ENCODE results near the gene ORC6.

DNA sequence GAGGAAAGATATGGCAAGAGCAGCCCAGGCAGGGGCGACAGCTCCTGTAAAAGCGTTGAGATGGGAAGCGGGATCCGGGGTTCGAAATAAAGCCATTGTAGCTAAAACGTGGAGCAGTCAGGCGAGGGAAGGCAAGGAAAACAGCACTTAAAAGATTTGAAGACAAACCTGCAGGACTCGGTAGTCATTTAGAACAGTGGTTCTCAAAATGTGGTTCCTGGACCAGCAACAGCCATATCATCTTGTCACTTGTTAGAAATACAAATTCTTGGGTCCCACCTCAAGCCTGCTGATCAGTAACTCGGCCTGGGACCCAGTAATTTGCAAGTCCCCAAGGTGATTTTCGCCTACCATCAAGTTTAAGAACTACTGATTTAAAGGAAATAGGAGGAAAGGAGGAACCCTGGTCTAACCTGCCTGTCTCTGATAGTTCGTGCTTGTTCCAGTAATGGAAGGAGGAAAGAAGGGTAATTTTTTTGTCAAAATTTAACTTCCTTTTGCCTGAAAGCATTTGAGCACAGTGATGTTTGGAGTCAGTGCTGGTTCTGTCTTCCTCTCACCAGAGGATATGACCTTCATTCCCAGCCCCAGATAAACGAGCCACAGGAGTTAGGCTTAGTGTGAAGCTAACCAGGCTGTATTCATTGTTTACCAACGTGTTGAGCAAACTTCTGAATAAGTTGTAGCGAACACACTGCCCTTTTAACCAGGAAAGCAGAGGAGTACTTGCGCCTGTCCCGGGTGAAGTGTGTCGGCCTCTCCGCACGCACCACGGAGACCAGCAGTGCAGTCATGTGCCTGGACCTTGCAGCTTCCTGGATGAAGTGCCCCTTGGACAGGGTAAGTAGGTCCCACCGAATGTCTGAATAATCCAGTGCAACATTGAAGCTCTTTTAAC lies 1.1 kb downstream of the ORC6 start:
- no peak for TF ChIP-seq POLR2A (IDR thresholded peaks at IDR 0.05; ENCODE audit: low read length)
- no peak for TF ChIP-seq GATA1 (IDR thresholded peaks at IDR 0.05; ENCODE audit: low read depth, low read length)
